Tracheal epithelial cell (primary cell): ENCODE data around the gene PHC1. TPM values are rescaled to one million over a fixed set of nuclear protein-coding genes. Genes with fewer than 3 reads are reported as not detected.

ENCODE experiments used
- total RNA-seq: library from RNA; depleted of rRNA; stranded (reverse); fragments of >200 nt; gene quantifications from 2 replicates; pipeline ENCODE4 v1.2.1, GENCODE V29; 2014

PHC1 gene
- total RNA-seq: 6.7 and 9.4 TPM in 2 replicates

DNA sequence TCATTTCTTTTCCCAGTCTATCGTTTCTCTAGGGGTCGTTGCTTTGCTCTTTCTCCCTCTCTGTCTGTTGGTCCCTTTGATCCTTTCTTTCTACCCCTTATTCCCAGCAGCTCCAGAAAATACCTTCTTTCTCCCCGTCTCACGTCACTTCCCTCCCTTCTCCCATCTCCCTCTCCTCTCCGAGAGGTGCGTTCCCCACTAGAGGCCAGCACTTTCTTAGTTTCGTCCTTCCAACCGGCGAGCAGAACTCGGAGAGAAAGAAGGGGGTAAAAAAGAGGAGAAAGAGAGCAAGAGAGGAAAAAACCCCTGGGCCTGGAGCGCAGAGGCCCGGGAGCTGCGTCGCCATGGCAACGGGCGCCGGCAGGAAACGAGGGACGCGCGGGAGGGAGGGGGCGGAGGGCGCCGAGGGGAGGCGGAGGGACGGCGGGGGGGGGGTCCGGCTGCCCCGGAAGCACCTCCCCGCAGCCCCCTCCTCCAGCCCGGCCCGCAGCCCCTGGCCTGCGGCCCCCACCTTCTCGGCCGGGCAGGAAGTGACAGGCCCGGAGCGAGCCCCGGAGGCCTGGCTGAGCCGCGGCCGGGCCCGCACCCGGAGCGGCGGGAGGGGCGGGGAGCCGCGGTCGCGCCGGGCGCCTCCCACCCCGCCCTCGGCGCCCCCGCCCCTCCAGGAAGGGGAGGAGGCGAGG lies at the start of gene PHC1:
PHC1 (plus strand) TSS at position 477 of the 683 bp plus-strand sequence. CDS start 3,169 bp downstream, outside the sequence.

GRCh38 chr12:8949342-8950220 lies 35.3 kb downstream of the PHC1 start, which contains the start of gene M6PR:
TSS of gene M6PR (minus strand) at chr12:8949645. CDS start at chr12:8946404, 3,241 bp downstream.

DNA sequence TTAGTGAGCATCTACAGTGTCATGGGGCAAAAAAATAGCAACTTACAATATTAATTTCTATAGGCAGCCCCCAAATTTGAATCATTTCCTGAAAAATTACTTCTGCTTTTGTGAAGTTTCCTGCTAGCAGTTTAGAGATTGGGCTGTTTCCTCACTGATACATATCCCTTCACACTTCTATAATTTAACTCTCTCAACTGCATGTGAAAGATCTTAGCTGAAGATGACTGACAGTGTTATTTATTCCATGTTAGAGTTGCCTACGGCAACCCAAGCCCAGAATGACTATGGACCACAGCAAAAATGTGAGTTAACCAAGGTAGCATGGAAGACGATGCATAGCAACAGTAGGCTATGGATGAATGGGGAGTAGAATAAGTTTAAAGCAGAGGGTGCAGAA lies 75.1 kb downstream of the PHC1 start, which contains the start of gene KLRG1:
KLRG1 (plus strand) TSS at position 134 of the 400 bp plus-strand sequence; CDS start at position 224, 90 bp downstream.

Other genes starting within 250 kb of the PHC1 start
- 16.4 and 45.8 TPM in 2 replicates for gene RIMKLB, start 216.5 kb upstream of the PHC1 start, total RNA-seq
- 45.1 and 95.9 TPM in 2 replicates for gene A2ML1, start 91.9 kb upstream of the PHC1 start, total RNA-seq
- gene M6PR, start 35.1 kb downstream of the PHC1 start, total RNA-seq: 216 and 268 TPM in 2 replicates
- gene KLRG1, start 75.0 kb downstream of the PHC1 start, total RNA-seq: 0.24 TPM in 1 of 2 replicates, not detected in the other
- 0.72 TPM in 1 of 2 replicates, not detected in the other for gene A2M, start 201.4 kb downstream of the PHC1 start, total RNA-seq